H1 (cell line): Measurements from ENCODE around the gene GH2. TPM values are rescaled to one million over a fixed set of nuclear protein-coding genes. Genes with fewer than 3 reads are reported as not detected.

Source experiments
- CTCF ChIA-PET: fragments of 300-600 bp; sonication (Branson Sonifier 250); formaldehyde crosslinking; loops from one replicate; lab custom pipeline; 2021; ENCODE audit not compliant: partially characterized antibody; lab: Charles Lee
- POLR2A ChIA-PET: fragments of 300-600 bp; sonication (Branson Sonifier 250); formaldehyde crosslinking; loops from one replicate; lab custom pipeline; 2021; ENCODE audit warnings: inconsistent platforms; ENCODE audit not compliant: partially characterized antibody; lab: Charles Lee
- DNase-seq, 2 experiments: peaks; one replicate each; pipeline versions ENCODE4 v3.0.0 to v3.0.0-alpha.2; 2010 to 2022; ENCODE audit warnings: low spot score in 2 of 2, low read depth in 1 of 2, mixed read lengths in 1 of 2
- FAIRE-seq: peaks from 2 replicates; lab custom pipeline; 2011; peaks lifted over from hg19 to GRCh38; lab: Jason Lieb, UNC
- H2AFZ ChIP-seq: 2 replicates; pipeline ENCODE4 v1.8.1; 2012; ENCODE audit warnings: low read length, inconsistent platforms
- H2AK5ac ChIP-seq: 2 replicates; pipeline ENCODE4 v1.6.1; 2013; ENCODE audit warnings: low read depth, low read length
- H2BK120ac ChIP-seq: replicated peaks from 2 replicates; pipeline ENCODE3; 2013; ENCODE audit warnings: low read depth, low read length, inconsistent platforms
- H2BK12ac ChIP-seq: 2 replicates; pipeline ENCODE4 v1.6.1; 2013; ENCODE audit warnings: low read depth, low read length
- H2BK15ac ChIP-seq: 2 replicates; pipeline ENCODE4 v1.6.1; 2013; ENCODE audit warnings: low read length
- H2BK20ac ChIP-seq: 2 replicates; pipeline ENCODE4 v1.6.1; 2013; ENCODE audit warnings: low read length
- H2BK5ac ChIP-seq: 2 replicates; pipeline ENCODE4 v1.6.1; 2013; ENCODE audit warnings: low read depth, low read length
- H3K14ac ChIP-seq: 2 replicates; pipeline ENCODE4 v1.6.1; 2013; ENCODE audit warnings: inconsistent platforms; ENCODE audit not compliant: insufficient read length
- H3K18ac ChIP-seq: 2 replicates; pipeline ENCODE4 v1.6.1; 2013; ENCODE audit warnings: low read length; ENCODE audit errors: extremely low read depth
- H3K23ac ChIP-seq: 2 replicates; pipeline ENCODE4 v1.6.1; 2013; ENCODE audit warnings: inconsistent platforms; ENCODE audit not compliant: insufficient read length
- H3K23me2 ChIP-seq: 2 replicates; pipeline ENCODE4 v1.6.1; 2013; ENCODE audit warnings: low read depth, low read length
- H3K27ac ChIP-seq: 2 replicates; pipeline ENCODE4 v1.6.1; 2011; ENCODE audit warnings: low read depth, low read length, inconsistent platforms
- H3K27me3 ChIP-seq, 4 experiments: replicated peaks in 1 of 4; 1 replicate in 1 of 4; 2 replicates in 3 of 4; pipeline versions ENCODE4 v1.6.1 to v1.8.1; 2011 to 2013; ENCODE audit warnings: low read length in 3 of 4, mild to moderate bottlenecking in 3 of 4, inconsistent platforms in 2 of 4, mixed read lengths in 2 of 4, moderate library complexity in 1 of 4; ENCODE audit not compliant: control insufficient read depth in 3 of 4, insufficient read depth in 3 of 4; ENCODE audit errors: extremely low read depth in 1 of 4
- H3K36me3 ChIP-seq, 4 experiments: 2 replicates each; pipeline versions ENCODE4 v1.6.1 to v1.8.1; 2011 to 2013; ENCODE audit warnings: mild to moderate bottlenecking in 4 of 4, low read length in 3 of 4, moderate library complexity in 2 of 4, control low read depth in 1 of 4, inconsistent platforms in 1 of 4; ENCODE audit not compliant: insufficient read depth in 4 of 4, control insufficient read depth in 2 of 4
- H3K4ac ChIP-seq: replicated peaks from 2 replicates; pipeline ENCODE3; 2013; ENCODE audit warnings: low read length, low read depth, mixed read lengths, inconsistent platforms; ENCODE audit not compliant: insufficient read length
- H3K4me1 ChIP-seq, 4 experiments: replicated peaks in 1 of 4; 1 replicate in 1 of 4; 2 replicates in 3 of 4; pipeline versions ENCODE4 v1.6.1 to v1.8.1; 2011 to 2013; ENCODE audit warnings: low read length in 3 of 4, inconsistent platforms in 2 of 4, mixed read lengths in 1 of 4; ENCODE audit not compliant: insufficient read depth in 4 of 4, control insufficient read depth in 3 of 4
- H3K4me2 ChIP-seq, 2 experiments: 2 replicates each; pipeline versions ENCODE4 v1.6.1 to v1.8.1; 2011 to 2013; ENCODE audit warnings: low read depth in 2 of 2, low read length in 2 of 2, control low read depth in 1 of 2, inconsistent platforms in 1 of 2, mild to moderate bottlenecking in 1 of 2; ENCODE audit not compliant: insufficient read depth in 1 of 2
- H3K4me3 ChIP-seq, 4 experiments: fragments of 200-600, 300-600 bp in 1 of 4; sonication (generic), shearing (Covaris generic), sonication (Bioruptor Twin) in 1 of 4; 2 replicates each; pipeline versions ENCODE4 v1.5.1 to v1.8.1; 2011 to 2016; ENCODE audit warnings: low read length in 4 of 4, low read depth in 3 of 4, control low read depth in 2 of 4, inconsistent platforms in 2 of 4, mild to moderate bottlenecking in 2 of 4, mixed read lengths in 1 of 4, moderate library complexity in 1 of 4; ENCODE audit not compliant: insufficient read depth in 2 of 4; ENCODE audit errors: extremely low read depth in 1 of 4
- H3K56ac ChIP-seq: replicated peaks from 2 replicates; pipeline ENCODE3; 2013; ENCODE audit warnings: low read depth, mild to moderate bottlenecking, mixed read lengths, low read length, inconsistent platforms; ENCODE audit not compliant: insufficient read length
- H3K79me1 ChIP-seq: 2 replicates; pipeline ENCODE4 v1.6.1; 2013; ENCODE audit warnings: low read depth, low read length, control low read depth
- H3K79me2 ChIP-seq, 2 experiments: 2 replicates each; pipeline versions ENCODE4 v1.6.1 to v1.8.1; 2012 to 2013; ENCODE audit warnings: low read length in 2 of 2, mild to moderate bottlenecking in 2 of 2, inconsistent platforms in 1 of 2; ENCODE audit not compliant: insufficient read depth in 2 of 2, control insufficient read depth in 1 of 2
- H3K9ac ChIP-seq, 4 experiments: replicated peaks in 1 of 4; 1 replicate in 1 of 4; 2 replicates in 3 of 4; pipeline versions ENCODE4 v1.6.1 to v1.8.1; 2011 to 2013; ENCODE audit warnings: low read depth in 3 of 4, low read length in 3 of 4, control low read depth in 2 of 4, mild to moderate bottlenecking in 2 of 4, moderate library complexity in 2 of 4, inconsistent platforms in 1 of 4; ENCODE audit errors: extremely low read depth in 1 of 4
- H3K9me3 ChIP-seq, 2 experiments: 2 replicates each; pipeline versions ENCODE4 v1.6.1 to v1.8.1; 2012 to 2013; ENCODE audit warnings: mild to moderate bottlenecking in 2 of 2, moderate library complexity in 2 of 2, control low read depth in 1 of 2, inconsistent platforms in 1 of 2, low read depth in 1 of 2, low read length in 1 of 2, mixed read lengths in 1 of 2; ENCODE audit not compliant: insufficient read depth in 2 of 2
- H4K20me1 ChIP-seq, 2 experiments: replicated peaks in 1 of 2; 2 replicates each; pipeline versions ENCODE3 to v1.8.1; 2011 to 2013; ENCODE audit warnings: inconsistent platforms in 2 of 2, low read length in 2 of 2, mild to moderate bottlenecking in 1 of 2; ENCODE audit not compliant: insufficient read depth in 2 of 2, control insufficient read depth in 1 of 2
- H4K5ac ChIP-seq: 2 replicates; pipeline ENCODE4 v1.6.1; 2013; ENCODE audit warnings: low read length, low read depth, mixed read lengths, inconsistent platforms; ENCODE audit not compliant: insufficient read length
- H4K8ac ChIP-seq: 2 replicates; pipeline ENCODE4 v1.8.0; 2013; ENCODE audit warnings: mild to moderate bottlenecking, moderate library complexity, low read length, inconsistent platforms; ENCODE audit not compliant: insufficient read depth; ENCODE audit errors: extremely low read depth
- H4K91ac ChIP-seq: replicated peaks from 2 replicates; pipeline ENCODE3; 2013; ENCODE audit warnings: low read length, mixed read lengths, inconsistent platforms; ENCODE audit not compliant: insufficient read length
- BACH1 ChIP-seq: IDR thresholded peaks from 2 replicates; pipeline ENCODE4 v1.6.1; 2012; ENCODE audit warnings: low read length, improper control_type of control experiment
- KDM1A ChIP-seq: fragments of 200-600, 300-600 bp; sonication (generic); IDR thresholded peaks from 2 replicates; pipeline ENCODE4 v1.7.1; 2016; ENCODE audit warnings: mild to moderate bottlenecking, low read length, borderline replicate concordance
- WGBS, 2 experiments: shearing (Covaris generic) in 1 of 2; methylation state at CpG; one replicate each; pipeline versions ENCODE4 v1.1.6 to v1.1.7; 2013 to 2015; ENCODE audit warnings: low lambda C conversion rate in 2 of 2, mixed read lengths in 2 of 2, inconsistent platforms in 1 of 2, low coverage in 1 of 2, missing lambda C conversion rate in 1 of 2; ENCODE audit not compliant: insufficient replicate concordance in 2 of 2, insufficient coverage in 1 of 2, insufficient read length in 1 of 2; ENCODE audit errors: extremely low coverage in 1 of 2, missing lambda C conversion rate in 1 of 2; 5-methylcytosine and 5-hydroxymethylcytosine counted together
- polyA plus RNA-seq, 7 experiments: library from polyadenylated mRNA; depleted of rRNA in 3 of 7; stranded (reverse) in 5 of 7; unstranded in 2 of 7; fragments of >200 nt in 5 of 7; fragments of 200-250 nt in 2 of 7; gene quantifications; 1 replicate in 5 of 7; 2 replicates in 1 of 7; 4 replicates in 1 of 7; pipeline versions ENCODE4 v1.2.1 to v1.2.3, GENCODE V29; 2011 to 2013; ENCODE audit warnings: missing spikeins in 2 of 7, mixed read lengths in 2 of 7
- total RNA-seq: library from RNA; stranded (reverse); fragmentation: NEBNext Ultra II Directional; extraction: Animal tissue kit (Norgen Biotek cat#: 25700); gene quantifications from 2 replicates; pipeline ENCODE4 v1.2.1, GENCODE V29; 2021

Gene GH2
- total and polyA plus RNA-seq, 2 of the 8 experiments (the other 6 are each of a cell fraction or from before 2014, with no cell fraction given) = 0.60 to 1.5 TPM

- Histone ChIP-seq H2BK12ac (peak overlapping the region; percentile 75; the same call in 1 of the 2 replicates), H3K79me1 (no peaks in the 10 kb centered on the region), H3K56ac (no peak overlapping the region), H2BK5ac (no peak overlapping the region), H3K23me2 (no peaks in the 10 kb centered on the region; the same call in 1 of the 2 replicates), H3K4ac (no peak overlapping the region), H2BK20ac (no peak overlapping the region), H3K23ac (no peak overlapping the region), H3K4me3 (peak overlapping the region in 1 of 4 experiments; percentile 39; a peak in 1 of 8 replicates), H4K5ac (no peak overlapping the region), H3K4me1 (peaks cover 0 to 5% (median under 1%) of the 10 kb centered on the region in 4 experiments; a peak in 3 of 7 replicates), H3K9me3 (no peaks in the 10 kb centered on the region), H4K8ac (no peak overlapping the region; the same call in 1 of the 2 replicates), H2AK5ac (no peak overlapping the region), H3K18ac (no peak overlapping the region; the same call in 1 of the 2 replicates), H3K9ac (no peak overlapping the region), H2AFZ (peak overlapping the region; percentile 89; the same call in 1 of the 2 replicates), H3K36me3 (no peaks in the 10 kb centered on the region), H3K27ac (no peak overlapping the region), H2BK15ac (no peak overlapping the region), H4K20me1 (no peaks in the 10 kb centered on the region), H3K14ac (no peak overlapping the region), H3K27me3 (no peaks in the 10 kb centered on the region), H4K91ac (no peak overlapping the region), H3K4me2 (peak overlapping the region; percentile 42 to 58; a peak in 2 of 4 replicates), H3K79me2 (no peaks in the 10 kb centered on the region), H2BK120ac (no peak overlapping the region)
- ChIA-PET CTCF (interaction anchor here (0.6 to 11.2 kb wide), 32 partner anchors 10 to 370 kb away, joined by 3 to 270 read pairs (median 12); partner anchors contain the start of genes CD79B, GH2 and ICAM2), POLR2A (interaction anchor here (0.8 to 1.6 kb wide), 7 partner anchors 9 to 108 kb away, joined by 3 to 6 read pairs (median 3); no protein-coding TSS in a partner anchor)
- WGBS, 2 experiments = 77% methylated on average over 13 of the region's 13 CpGs; no CpG with 5 or more reads in 1 of the 2 experiments
- FAIRE-seq (no peak), DNase-seq (no peak)
- no peak for TF ChIP-seq BACH1
- no peak for TF ChIP-seq KDM1A
Measured at GRCh38 chr17:63917646-63918045, 35.9 kb upstream of the GH2 start.
